HuH-7 (cell line): ENCODE measurements around the gene ATF6.
"Not testable (repeated sequence)": the region's sequence is repeated elsewhere in the genome, so short reads cannot be mapped to it uniquely, and the experiment has no call there.

Experiments
- DNase-seq: peaks from one replicate; pipeline ENCODE4 v3.0.0; 2011; ENCODE audit warnings: low spot score

ATF6 gene

DNA sequence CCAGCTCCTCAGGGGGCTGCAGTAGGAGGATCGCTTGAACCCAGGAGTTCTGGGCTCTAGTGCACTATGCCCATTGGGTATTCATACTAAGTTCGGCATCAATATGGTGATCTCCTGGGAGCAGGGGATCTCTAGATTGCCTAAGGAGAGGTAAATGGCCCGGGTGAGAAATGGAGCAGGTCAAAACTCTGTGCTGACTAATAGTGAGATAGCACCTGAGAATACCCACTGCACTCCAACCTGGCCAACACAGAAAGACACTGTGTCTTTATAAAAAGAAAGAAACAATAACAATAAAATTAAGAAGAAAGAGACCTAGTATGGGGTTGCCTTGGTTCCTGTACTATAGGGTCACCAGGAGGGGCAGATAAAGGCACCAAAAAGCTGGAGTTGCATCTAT lies 30.3 kb upstream of the ATF6 start:
- DNase-seq, result no peak

- no peak for DNase-seq
Measured at GRCh38 chr1:161736335-161736969, 29.7 kb upstream of the ATF6 start.

DNA sequence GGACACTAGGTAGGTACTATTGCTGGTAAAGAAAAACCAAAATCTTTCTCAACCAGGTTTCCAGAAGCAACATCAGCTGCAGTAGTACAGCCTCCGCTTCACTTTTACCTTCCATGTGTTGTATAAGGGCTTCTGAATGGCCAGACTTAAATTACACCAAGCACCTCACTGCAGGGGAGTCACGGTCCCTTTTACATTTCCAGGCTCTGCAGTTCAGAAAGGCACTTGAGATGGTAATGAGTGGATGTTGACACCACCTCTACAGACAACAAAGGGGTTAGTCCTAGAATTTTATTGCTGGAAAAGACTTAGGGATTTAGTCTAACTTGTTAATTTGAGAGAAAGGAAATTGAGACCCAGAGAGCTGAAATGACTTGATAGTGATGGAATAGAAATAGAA lies 28.5 kb upstream of the ATF6 start:
- DNase-seq, result no peak

- peak; percentile 22 for DNase-seq
Measured at GRCh38 chr1:161738627-161739287, 27.4 kb upstream of the ATF6 start.

- no peak for DNase-seq
Measured at GRCh38 chr1:161739865-161740566, 26.1 kb upstream of the ATF6 start.

- DNase-seq, result no peak
Measured at GRCh38 chr1:161740921-161741320, 25.2 kb upstream of the ATF6 start.

DNA sequence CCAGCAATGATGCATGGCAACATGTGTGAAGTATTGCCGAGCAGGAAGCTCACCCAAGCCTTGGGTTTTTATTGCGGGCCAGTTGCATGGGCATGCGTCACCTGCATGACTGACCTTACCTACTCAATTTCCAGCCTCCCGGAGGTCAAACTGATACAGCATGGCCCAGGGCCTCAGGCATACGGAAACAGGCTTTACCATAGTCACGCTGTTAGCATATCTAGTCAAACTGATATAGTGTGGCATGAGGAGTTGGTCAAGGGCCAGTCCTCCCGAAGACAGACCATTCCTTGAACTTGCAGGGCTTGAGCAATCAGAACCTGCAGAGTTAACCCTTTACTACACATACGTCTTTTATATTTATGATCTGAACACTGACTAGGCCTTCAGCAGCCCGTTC lies 22.9 kb upstream of the ATF6 start:
- DNase-seq, result no peak

DNA sequence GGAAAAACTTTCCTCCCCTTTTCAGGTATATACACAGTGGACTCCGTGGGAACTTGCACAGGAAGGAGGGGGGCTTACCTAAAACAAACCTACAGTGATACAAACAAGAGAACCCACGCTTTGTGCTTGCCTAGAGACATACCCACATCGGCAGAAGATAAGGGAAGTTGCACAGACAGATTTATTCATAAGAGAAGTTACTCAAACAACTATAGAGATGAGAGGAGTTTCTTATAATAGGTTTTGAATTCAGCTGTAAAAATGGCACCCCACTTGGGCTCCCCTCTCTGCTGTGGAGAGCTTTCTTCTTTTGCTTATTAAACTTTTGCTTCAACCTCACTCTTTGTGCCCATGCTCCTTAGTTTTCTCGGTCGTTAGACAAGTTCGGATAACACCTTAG lies 18.3 kb upstream of the ATF6 start:
- DNase-seq, result no peak

DNA sequence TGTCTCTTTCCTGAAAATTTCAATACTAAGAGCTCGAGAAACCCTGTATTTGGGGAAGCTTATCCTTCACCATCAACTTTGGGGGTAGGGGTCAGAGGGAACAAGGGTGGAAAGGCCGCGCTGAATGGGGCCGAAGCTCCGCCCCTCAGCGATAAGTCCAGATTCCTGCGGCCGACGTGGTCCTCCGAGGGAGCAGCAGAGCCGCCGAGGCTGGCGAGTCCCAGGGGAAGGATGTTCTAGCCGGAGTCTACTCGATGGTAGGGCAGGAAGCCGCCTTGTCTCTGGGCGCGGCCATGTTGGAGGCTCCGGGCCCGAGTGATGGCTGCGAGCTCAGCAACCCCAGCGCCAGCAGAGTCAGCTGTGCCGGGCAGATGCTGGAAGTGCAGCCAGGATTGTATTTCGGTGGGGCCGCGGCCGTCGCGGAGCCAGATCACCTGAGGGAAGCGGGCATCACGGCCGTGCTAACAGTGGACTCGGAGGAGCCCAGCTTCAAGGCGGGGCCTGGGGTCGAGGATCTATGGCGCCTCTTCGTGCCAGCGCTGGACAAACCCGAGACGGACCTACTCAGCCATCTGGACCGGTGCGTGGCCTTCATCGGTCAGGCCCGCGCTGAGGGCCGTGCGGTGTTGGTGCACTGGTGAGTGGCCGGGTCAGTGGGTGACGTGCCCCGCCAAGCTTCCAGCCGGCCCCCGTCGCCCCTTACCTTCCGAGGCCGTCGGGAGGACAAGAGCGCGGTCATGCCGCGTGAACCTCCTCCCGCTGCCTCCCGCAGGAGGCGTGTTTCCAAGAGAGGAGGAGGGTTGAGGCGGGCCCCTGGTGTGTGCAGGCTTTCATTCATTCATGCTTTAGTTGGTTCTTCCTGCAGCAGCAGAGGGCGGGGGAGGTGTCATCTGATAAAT lies 16.4 kb upstream of the ATF6 start, which contains the start of gene DUSP12:
Gene DUSP12 (plus strand): TSS at position 278 of the 899 bp plus-strand sequence. CDS start 16 bp downstream, at position 294.
- peak; percentile 79 for DNase-seq

GRCh38 chr1:161763522-161764098 lies 2.5 kb upstream of the ATF6 start:
- peak; percentile 30 for DNase-seq

DNA sequence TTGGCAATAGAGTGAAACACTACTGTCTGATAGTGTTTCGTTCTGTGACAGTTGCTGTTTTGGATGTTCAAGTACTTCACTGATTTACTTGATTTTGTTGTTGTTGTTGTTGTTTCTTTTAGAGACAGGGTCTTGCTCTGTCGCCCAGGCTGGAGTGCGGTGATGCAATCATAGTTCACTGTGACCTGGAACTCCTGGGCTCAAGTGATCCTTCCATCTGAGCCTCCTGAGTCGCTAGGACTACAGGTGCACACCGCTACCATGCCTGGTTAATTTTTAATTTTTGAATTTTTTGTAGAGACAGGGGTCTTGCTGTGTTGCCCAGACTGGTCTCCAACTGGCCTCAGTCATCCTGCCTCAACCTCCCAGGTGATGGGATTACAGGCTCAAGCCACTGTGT lies 2.3 kb downstream of the ATF6 start:
- no peak for DNase-seq

DNA sequence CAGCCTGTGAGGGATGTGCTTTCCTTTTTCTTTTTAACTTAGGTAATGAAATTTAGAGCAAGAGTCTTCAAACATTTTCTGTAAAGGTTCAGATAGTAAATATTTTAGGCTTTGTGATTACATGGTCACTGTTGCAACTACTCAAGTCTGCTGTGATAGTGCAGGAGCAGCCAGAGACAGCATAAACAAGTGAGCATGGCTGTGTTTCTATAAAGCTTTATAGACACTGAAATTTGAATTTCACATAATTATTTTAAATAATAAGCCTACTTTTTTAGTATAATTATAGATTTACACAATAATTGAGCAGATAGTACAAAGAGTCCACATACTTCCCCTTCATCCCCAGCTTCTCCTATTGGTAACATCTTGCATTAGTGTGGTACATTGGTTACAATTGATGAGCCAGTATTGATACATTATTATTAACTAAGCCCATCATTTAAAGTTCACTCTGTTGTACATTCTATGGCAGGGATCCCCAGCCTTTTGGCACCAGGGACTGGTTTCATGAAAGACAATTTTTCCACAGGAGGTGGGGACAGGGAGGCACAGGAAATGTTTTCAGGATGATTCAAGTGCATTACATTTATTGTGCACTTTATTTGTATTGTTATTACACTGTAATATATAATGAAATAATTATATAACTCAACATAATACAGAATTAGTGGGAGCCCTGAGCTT lies 3.0 kb downstream of the ATF6 start:
- no peak for DNase-seq

DNA sequence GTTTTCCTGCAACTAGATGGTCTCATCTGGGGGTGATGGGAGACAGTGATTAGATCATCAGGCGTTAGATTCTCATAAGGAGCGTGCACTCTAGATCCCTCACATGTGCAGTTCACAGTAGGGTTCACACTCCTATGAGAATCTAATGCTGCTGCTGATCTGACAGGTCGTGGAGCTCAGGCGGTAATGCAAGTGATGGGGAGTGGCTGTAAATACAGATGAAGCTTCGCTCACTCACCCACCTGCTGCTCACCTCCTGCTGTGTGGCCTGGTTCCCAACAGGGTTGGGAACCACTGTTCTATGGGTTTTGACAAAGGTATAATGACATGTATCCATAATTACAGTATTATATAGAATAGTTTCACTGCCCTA lies 3.5 kb downstream of the ATF6 start:
- not testable (repeated sequence) for DNase-seq

- no peak for DNase-seq
Measured at GRCh38 chr1:161770250-161770649, 4.1 kb downstream of the ATF6 start.

GRCh38 chr1:161771161-161771560 lies 5.0 kb downstream of the ATF6 start:
- no peak for DNase-seq

DNA sequence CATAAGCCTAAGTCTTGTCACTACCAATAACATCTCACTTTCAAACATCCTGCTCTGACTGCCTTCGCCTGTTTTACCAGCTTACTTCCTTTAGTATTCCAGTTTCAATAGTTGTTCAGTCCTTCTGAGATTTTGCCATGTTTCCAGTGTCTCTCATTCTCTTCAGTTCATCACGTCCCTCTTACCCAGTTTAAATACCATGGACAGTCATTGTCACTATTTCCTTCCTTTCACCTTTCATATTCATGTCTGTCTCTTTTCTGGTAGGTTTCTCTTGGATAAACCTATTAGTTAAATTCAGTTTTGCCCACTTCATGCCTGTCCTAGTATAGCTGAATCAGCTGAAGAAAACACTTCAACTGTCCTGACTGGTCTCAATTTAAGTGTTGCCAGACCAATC lies 5.9 kb downstream of the ATF6 start:
- DNase-seq, result no peak

DNA sequence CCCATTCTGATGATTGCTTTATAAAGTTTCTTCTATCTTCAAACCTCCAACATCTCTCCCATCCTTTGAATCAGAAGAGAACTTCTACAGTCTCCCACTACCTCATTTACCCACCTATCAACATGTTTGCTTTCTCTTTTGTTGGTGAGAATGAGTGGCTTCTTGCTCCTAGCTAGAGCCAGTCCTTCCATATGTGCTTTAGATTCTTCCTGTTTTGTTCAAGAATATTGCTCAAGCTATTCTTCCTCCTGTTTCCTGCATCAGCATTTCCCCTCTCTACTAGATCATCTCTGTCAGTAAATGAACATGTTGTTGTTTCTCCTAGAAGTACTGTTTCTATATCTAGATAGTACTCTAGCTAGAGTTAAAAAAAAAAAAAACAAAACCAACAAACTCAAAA lies 6.3 kb downstream of the ATF6 start:
- no peak for DNase-seq

DNA sequence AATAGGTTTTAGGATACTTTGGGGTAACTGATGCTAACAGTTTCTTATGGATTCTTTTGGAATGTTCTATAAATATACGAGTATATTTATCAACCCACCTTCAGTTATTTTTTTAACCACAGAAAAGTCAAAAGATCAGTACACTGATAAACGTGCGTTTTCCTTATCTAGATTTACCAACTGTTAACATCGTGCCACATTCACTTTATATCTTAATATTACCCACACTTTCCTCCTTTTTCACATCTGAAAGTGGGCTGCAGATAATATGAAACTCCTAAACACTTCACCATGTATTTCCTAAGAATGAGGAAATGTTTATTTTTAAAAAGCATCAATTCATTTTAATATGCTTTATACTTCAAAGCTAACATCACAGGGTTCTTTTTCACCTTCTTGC lies 7.7 kb downstream of the ATF6 start:
- DNase-seq, result no peak

GRCh38 chr1:161777261-161777660 lies 11.1 kb downstream of the ATF6 start:
- no peak for DNase-seq

DNA sequence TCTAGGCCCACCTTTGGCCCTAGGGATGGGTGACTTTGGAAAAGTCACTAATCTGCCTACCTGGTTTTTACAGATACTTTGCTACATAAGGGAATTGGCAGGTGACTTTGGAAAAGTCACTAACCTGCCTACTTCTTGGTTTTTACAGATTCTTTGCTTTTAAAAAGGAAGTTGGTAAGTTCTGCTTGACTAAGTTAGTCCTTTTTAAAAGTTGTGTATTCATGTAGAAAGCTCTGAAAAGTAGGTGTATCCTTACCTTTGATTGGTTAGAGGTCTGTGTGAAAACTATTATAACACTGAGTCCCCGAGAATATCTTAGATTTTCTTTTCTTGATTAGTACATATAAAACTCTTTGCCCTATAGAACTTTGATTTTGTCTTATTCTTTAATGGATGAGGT lies 12.4 kb downstream of the ATF6 start:
- no peak for DNase-seq

DNA sequence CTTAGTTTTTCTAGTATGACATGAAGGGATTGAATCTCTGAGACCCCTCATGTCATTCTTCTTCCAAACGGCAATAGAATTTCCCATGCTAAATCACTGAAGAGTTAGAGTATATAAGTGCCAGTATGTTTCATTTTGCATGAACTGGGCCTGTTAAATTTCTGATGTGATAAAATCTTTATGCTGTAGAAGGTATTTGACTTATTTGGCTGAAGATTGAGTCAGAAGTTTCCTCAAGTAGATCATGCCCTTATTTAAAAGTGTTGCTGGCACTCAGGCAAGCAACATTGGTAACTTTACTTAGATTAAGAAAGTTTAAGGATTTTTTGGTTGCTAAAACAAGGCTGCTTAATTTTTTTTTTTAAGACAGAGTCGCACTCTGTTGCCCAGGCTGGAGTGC lies 13.3 kb downstream of the ATF6 start:
- DNase-seq, result no peak
